ENCODE measurements around the gene GCGR. TPM values are rescaled to one million over a fixed set of nuclear protein-coding genes. Genes with fewer than 3 reads are reported as not detected.

The GCGR gene
- polyA plus RNA-seq, 1 of the 3 experiments (the other 2 are of a cell fraction): not detected

- Histone ChIP-seq H3K9ac (no peak overlapping the region), H3K27me3 (ENCODE audit: insufficient read depth) (no peaks in the 10 kb centered on the region), H3K79me2 (ENCODE audit: insufficient read depth) (no peaks in the 10 kb centered on the region; the same call in 1 of the 2 replicates), H2AFZ (ENCODE audit: low read depth) (no peak overlapping the region), H3K9me2 (no peaks in the 10 kb centered on the region), H3K4me3 (ENCODE audit: low read depth in 2 of 2, low read length in 1 of 2) (no peak overlapping the region), H3K9me3 (no peaks in the 10 kb centered on the region), H3F3A (replicated peaks; ENCODE audit: insufficient read depth) (peaks cover 34% of the 10 kb centered on the region), H3K27ac (ENCODE audit: low read depth in 2 of 2, low read length in 1 of 2) (no peak overlapping the region), H3K4me2 (no peak overlapping the region), H3K36me3 (replicated peaks in 1 of 2; ENCODE audit: control insufficient read depth in 1 of 2, insufficient read depth in 2 of 2, low read length in 1 of 2) (peaks cover 27 to 43% of the 10 kb centered on the region in 2 experiments), H3K4me1 (ENCODE audit: control insufficient read depth in 1 of 2, insufficient read depth in 2 of 2, low read depth in 1 of 2, low read length in 1 of 2) (no peaks in the 10 kb centered on the region), H4K20me1 (ENCODE audit: insufficient read depth) (no peaks in the 10 kb centered on the region; the same call in 1 of the 2 replicates)
- DNase-seq: no peak
- ChIA-PET POLR2A (interaction anchor here (1.1 to 1.2 kb wide), 2 partner anchors 9 to 22 kb away, joined by 3 to 6 read pairs; partner anchors contain the start of gene MCRIP1), CTCF (interaction anchor here (0.6 to 2.6 kb wide), 6 partner anchors 8 to 385 kb away, joined by 3 to 11 read pairs (median 4); partner anchors contain the start of gene MCRIP1)
- 92% methylated on average over 15 of the region's 15 CpGs for WGBS (ENCODE audit: low lambda C conversion rate)
- TF ChIP-seq FOXM1 (IDR thresholded peaks at IDR 0.05; ENCODE audit: low read depth) (no peak), POLR2AphosphoS5 (IDR thresholded peaks at IDR 0.05; ENCODE audit: low read depth, low read length) (peak; percentile 22; the same call in 1 of the 2 replicates)
Observed at GRCh38 chr17:81841866-81842265, 37.9 kb downstream of the GCGR start.

GRCh38 chr17:81842378-81842724, 38.4 kb downstream of the GCGR start:
- H3K4me1 ChIP-seq (ENCODE audit: control insufficient read depth in 1 of 2, insufficient read depth in 2 of 2, low read depth in 1 of 2, low read length in 1 of 2): no peaks in the 10 kb centered on the region
- no peaks in the 10 kb centered on the region for H3K9me2 ChIP-seq
- H4K20me1 ChIP-seq (ENCODE audit: insufficient read depth): no peaks in the 10 kb centered on the region; the same call in 1 of the 2 replicates
- H3K79me2 ChIP-seq (ENCODE audit: insufficient read depth): no peaks in the 10 kb centered on the region; the same call in 1 of the 2 replicates
- H3K4me3 ChIP-seq (ENCODE audit: low read depth in 2 of 2, low read length in 1 of 2): no peak overlapping the region
- no peak overlapping the region for H2AFZ ChIP-seq (ENCODE audit: low read depth)
- 89% methylated on average over 11 of the region's 11 CpGs for WGBS (ENCODE audit: low lambda C conversion rate)
- CTCF ChIA-PET: interaction anchor here (0.6 to 2.6 kb wide), 6 partner anchors 9 to 386 kb away, joined by 3 to 11 read pairs (median 4); partner anchors contain the start of gene MCRIP1
- no peaks in the 10 kb centered on the region for H3K27me3 ChIP-seq (ENCODE audit: insufficient read depth)
- TF ChIP-seq POLR2AphosphoS5 (IDR thresholded peaks at IDR 0.05; ENCODE audit: low read depth, low read length) (no peak), CHD2 (IDR thresholded peaks at IDR 0.05; ENCODE audit: low read length, partially characterized antibody) (no peak), TEAD4 (IDR thresholded peaks at IDR 0.05; ENCODE audit: borderline replicate concordance, insufficient read depth) (no peak), FOXM1 (IDR thresholded peaks at IDR 0.05; ENCODE audit: low read depth) (no peak), JUND (IDR thresholded peaks at IDR 0.05) (no peak)
- TF ChIP-seq, protein P1, sequence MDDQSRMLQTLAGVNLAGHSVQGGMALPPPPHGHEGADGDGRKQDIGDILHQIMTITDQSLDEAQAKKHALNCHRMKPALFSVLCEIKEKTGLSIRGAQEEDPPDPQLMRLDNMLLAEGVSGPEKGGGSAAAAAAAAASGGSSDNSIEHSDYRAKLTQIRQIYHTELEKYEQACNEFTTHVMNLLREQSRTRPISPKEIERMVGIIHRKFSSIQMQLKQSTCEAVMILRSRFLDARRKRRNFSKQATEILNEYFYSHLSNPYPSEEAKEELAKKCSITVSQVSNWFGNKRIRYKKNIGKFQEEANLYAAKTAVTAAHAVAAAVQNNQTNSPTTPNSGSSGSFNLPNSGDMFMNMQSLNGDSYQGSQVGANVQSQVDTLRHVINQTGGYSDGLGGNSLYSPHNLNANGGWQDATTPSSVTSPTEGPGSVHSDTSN (IDR thresholded peaks at IDR 0.05): no peak
- H3K36me3 ChIP-seq (replicated peaks in 1 of 2; ENCODE audit: control insufficient read depth in 1 of 2, insufficient read depth in 2 of 2, low read length in 1 of 2): peaks cover 32 to 48% of the 10 kb centered on the region in 2 experiments
- H3F3A ChIP-seq (replicated peaks; ENCODE audit: insufficient read depth): peaks cover 34% of the 10 kb centered on the region
- no peak for DNase-seq
- H3K4me2 ChIP-seq: no peak overlapping the region
- POLR2A ChIA-PET: interaction anchor here (1.1 to 1.2 kb wide), 2 partner anchors 9 to 23 kb away, joined by 3 to 6 read pairs; partner anchors contain the start of gene MCRIP1
- H3K9me3 ChIP-seq: no peaks in the 10 kb centered on the region
- H3K27ac ChIP-seq (ENCODE audit: low read depth in 2 of 2, low read length in 1 of 2): no peak overlapping the region
- H3K9ac ChIP-seq: no peak overlapping the region

- Histone ChIP-seq H3K9me2 (no peaks in the 10 kb centered on the region), H3F3A (replicated peaks; ENCODE audit: insufficient read depth) (peaks cover 33% of the 10 kb centered on the region), H3K9me3 (no peaks in the 10 kb centered on the region), H3K4me1 (ENCODE audit: control insufficient read depth in 1 of 2, insufficient read depth in 2 of 2, low read depth in 1 of 2, low read length in 1 of 2) (no peaks in the 10 kb centered on the region), H3K4me3 (ENCODE audit: low read depth in 2 of 2, low read length in 1 of 2) (no peak overlapping the region), H3K27me3 (ENCODE audit: insufficient read depth) (no peaks in the 10 kb centered on the region), H3K4me2 (no peak overlapping the region), H3K9ac (no peak overlapping the region), H2AFZ (ENCODE audit: low read depth) (no peak overlapping the region), H3K79me2 (ENCODE audit: insufficient read depth) (no peaks in the 10 kb centered on the region; the same call in 1 of the 2 replicates), H3K27ac (ENCODE audit: low read depth in 2 of 2, low read length in 1 of 2) (no peak overlapping the region), H4K20me1 (ENCODE audit: insufficient read depth) (no peaks in the 10 kb centered on the region; the same call in 1 of the 2 replicates), H3K36me3 (replicated peaks in 1 of 2; ENCODE audit: control insufficient read depth in 1 of 2, insufficient read depth in 2 of 2, low read length in 1 of 2) (peaks cover 38 to 48% of the 10 kb centered on the region in 2 experiments)
- ChIA-PET POLR2A (interaction anchor here (1.1 kb wide), 1 partner anchor 23 kb away, joined by 3 read pairs; no protein-coding TSS in a partner anchor), CTCF (interaction anchor here (0.6 to 2.6 kb wide), 8 partner anchors 10 to 386 kb away, joined by 3 to 11 read pairs (median 4); partner anchors contain the start of gene MCRIP1)
- TF ChIP-seq EZH2phosphoT487 (IDR thresholded peaks at IDR 0.05; ENCODE audit: borderline replicate concordance, low read depth) (no peak), RAD21 (IDR thresholded peaks at IDR 0.05; ENCODE audit: low read length) (no peak)
- DNase-seq: no peak
- 81% methylated on average over 17 of the region's 21 CpGs for WGBS (ENCODE audit: low lambda C conversion rate)
Observed at GRCh38 chr17:81842725-81843504, 39.0 kb downstream of the GCGR start.

Data from SK-N-SH (cell line).